Measurements from ENCODE around the gene NEUROG1. TPM values are rescaled to one million over a fixed set of nuclear protein-coding genes. Genes with fewer than 3 reads are reported as not detected.

Gene NEUROG1
- total and polyA plus RNA-seq, 2 of the 13 experiments (the other 11 are each of a cell fraction or from before 2014, with no cell fraction given): not detected

GRCh38 chr5:135488727-135489465 is 46.9 kb downstream of the NEUROG1 start (continued):
- TF ChIP-seq ELF3 (CRISPR knock-in tag; IDR thresholded peaks at IDR 0.05) (0 out of 2 replicates have a peak, but pooled peaks have one; percentile 18), HDAC2 (CRISPR knock-in tag; IDR thresholded peaks at IDR 0.05) (peak; percentile 53; the same call in 1 of the 2 replicates), YEATS2 (CRISPR knock-in tag; IDR thresholded peaks at IDR 0.05; ENCODE audit: borderline replicate concordance) (peak; percentile 26; the same call in 1 of the 2 replicates), ZNF546 (CRISPR knock-in tag; conservative IDR thresholded peaks at IDR 0.05) (no peak), FOXO1 (CRISPR knock-in tag; IDR thresholded peaks at IDR 0.05) (peak; percentile 42; the same call in 1 of the 2 replicates), RFXAP (CRISPR knock-in tag; IDR thresholded peaks at IDR 0.05; ENCODE audit: borderline replicate concordance) (no peak), HNF1B (CRISPR knock-in tag; IDR thresholded peaks at IDR 0.05) (0 out of 2 replicates have a peak, but pooled peaks have one; percentile 39), TCF7L2 (IDR thresholded peaks at IDR 0.05; ENCODE audit: low read depth, low read length) (no peak), KDM2A (CRISPR knock-in tag; IDR thresholded peaks at IDR 0.05; ENCODE audit: borderline replicate concordance, low read depth) (peak; percentile 79; the same call in 1 of the 2 replicates), NPAS2 (CRISPR knock-in tag; IDR thresholded peaks at IDR 0.05; ENCODE audit: borderline replicate concordance) (no peak), POLR2G (IDR thresholded peaks at IDR 0.05; ENCODE audit: low read depth, low read length) (peak; percentile 53; the same call in 1 of the 2 replicates), CHD2 (IDR thresholded peaks at IDR 0.05; ENCODE audit: low read depth, low read length) (peak; percentile 73; the same call in 1 of the 2 replicates), RBM39 (IDR thresholded peaks at IDR 0.05; ENCODE audit: low read depth, low read length, poor library complexity, severe bottlenecking) (peak; percentile 52), PAXIP1 (CRISPR knock-in tag; conservative IDR thresholded peaks at IDR 0.05) (no peak; the same call in none of the 2 replicates), FOXA3 (CRISPR knock-in tag; IDR thresholded peaks at IDR 0.05) (0 out of 2 replicates have a peak, but pooled peaks have one; percentile 17), RBFOX2 (IDR thresholded peaks at IDR 0.05; ENCODE audit: low read depth, low read length) (peak; percentile 63; the same call in 1 of the 2 replicates), MED13 (CRISPR knock-in tag; IDR thresholded peaks at IDR 0.05) (peak; percentile 42; the same call in 1 of the 2 replicates), ZNF281 (CRISPR knock-in tag; IDR thresholded peaks at IDR 0.05; ENCODE audit: borderline replicate concordance) (peak; percentile 95), HOXA5 (CRISPR knock-in tag; IDR thresholded peaks at IDR 0.05) (peak; percentile 51; the same call in 1 of the 2 replicates), HNRNPL (IDR thresholded peaks at IDR 0.05; ENCODE audit: low read depth, low read length) (0 out of 2 replicates have a peak, but pooled peaks have one; percentile 61), NR0B2 (CRISPR knock-in tag; IDR thresholded peaks at IDR 0.05) (no peak)
